NOMO-1 treated with dmso at 0.1 percent for 144 hours (cell line): ENCODE data around the gene MAOA.
A peak's percentile ranks its signal among the peaks of the same experiment; 100 is the strongest.
"Not testable (repeated sequence)": the region's sequence is repeated elsewhere in the genome, so short reads cannot be mapped to it uniquely, and the experiment has no call there.

Source experiments
- DNase-seq: peaks from one replicate; lab custom pipeline; 2025; ENCODE audit not compliant: unreplicated experiment; lab: John Stamatoyannopoulos, UW

Gene MAOA

GRCh38 chrX:43656005-43656494, at the start of gene MAOA:
TSS of gene MAOA (plus strand) at chrX:43656299. CDS start at chrX:43656342, 43 bp downstream.
- DNase-seq: no peak

GRCh38 chrX:43612400-43612799, 43.7 kb upstream of the MAOA start:
- DNase-seq: no peak

- DNase-seq: no peak
Observed at GRCh38 chrX:43615660-43616059, 40.4 kb upstream of the MAOA start.

DNA sequence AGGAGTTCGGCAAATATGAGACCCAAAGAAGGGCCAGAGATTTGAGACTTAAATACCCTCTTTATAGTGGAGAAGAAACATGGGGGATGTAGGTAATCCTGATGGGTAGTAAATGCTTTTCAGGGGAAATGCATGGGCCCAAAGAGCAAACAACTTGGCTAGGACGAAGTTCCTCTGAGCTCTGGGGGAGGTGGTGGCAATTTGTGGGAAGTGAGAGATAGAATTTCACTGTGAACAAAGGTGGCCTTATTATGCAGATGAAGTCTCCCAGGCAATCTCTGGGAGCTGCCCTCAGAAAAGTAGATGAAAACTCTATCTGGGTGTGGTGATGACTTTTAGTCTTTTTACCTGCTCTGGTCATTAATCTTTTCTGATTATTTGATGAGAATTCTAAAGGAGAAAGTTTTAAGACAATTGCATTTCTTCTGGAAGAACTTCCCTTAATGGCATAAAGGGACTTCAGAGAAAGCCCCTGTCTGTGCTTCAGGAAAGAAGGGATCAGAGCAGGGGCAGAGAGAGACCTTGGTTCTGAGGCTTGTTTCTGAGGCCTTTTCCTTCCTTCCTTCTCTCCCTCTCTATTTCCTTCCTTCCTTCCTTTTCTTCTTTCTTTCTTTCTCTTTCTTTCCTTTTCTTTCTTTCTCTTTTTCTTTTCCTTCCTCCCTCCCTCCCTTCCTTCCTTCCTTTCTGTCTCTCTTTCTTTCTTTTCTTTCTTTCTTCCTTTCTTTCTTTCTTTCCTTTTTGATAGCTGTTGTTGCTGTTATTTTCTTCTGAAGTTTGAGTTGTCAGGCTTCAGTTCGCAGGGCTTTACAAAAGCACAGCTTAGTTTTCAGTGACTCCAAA, 37.5 kb upstream of the MAOA start:
- no peak for DNase-seq

DNA sequence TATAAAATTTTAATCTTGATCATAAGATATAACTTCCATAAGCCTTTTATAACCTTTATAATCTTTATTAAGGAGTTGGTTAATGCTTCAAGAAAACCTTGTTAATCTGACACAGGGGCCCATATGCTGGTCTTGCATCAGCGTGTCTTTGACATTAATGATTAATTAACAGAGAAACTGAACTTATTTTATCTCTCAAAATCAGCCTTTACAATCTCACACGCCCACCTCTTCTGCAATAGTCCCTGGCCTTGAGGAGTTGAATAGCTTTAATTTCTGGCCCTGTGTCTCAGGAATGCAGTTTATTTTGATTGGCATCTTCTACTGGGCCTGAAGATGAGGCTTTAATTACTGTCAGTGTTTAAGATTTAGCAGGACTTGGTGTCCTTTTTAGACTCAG, 36.2 kb upstream of the MAOA start:
- not testable (repeated sequence) for DNase-seq

DNA sequence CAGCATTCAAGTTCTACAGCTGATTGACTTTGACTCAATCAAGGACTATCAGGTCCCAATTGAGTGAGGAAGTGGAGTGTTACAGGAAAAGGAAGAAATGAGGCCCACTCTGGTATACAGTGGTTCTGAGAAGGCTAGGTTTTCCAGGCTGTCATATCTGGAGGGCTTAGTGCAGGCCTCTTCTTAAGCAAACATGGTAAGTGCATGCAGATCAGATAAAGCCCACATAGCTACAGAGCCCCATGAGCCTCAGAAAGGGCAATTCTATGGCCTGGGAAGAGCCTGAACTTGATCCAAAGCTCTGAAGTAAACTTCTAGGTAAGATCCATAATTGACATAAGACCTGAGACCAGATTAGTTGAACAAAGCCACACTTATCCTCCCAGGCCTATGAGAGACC, 29.0 kb upstream of the MAOA start:
- DNase-seq: no peak

DNA sequence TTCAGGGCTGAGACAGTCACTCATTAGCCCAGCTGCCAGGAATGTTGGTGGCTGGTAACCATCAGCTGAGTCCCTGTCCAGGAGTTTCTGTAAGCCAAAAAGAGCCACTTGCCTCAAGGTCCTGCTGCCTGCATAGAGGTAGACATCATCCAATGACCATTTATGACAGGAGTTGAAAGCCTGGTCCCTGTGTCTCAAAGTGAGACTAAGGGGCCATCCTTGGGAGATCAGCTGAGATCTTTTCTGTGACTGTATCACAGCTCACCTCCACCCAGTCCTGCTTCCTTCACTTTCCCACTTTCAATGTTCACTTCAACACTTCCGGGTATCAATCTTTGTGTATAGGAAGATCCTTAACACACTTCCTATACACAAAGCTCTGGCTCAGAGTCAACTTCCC, 28.4 kb upstream of the MAOA start:
- no peak for DNase-seq

- no peak for DNase-seq
Observed at GRCh38 chrX:43629229-43629628, 26.9 kb upstream of the MAOA start.

DNA sequence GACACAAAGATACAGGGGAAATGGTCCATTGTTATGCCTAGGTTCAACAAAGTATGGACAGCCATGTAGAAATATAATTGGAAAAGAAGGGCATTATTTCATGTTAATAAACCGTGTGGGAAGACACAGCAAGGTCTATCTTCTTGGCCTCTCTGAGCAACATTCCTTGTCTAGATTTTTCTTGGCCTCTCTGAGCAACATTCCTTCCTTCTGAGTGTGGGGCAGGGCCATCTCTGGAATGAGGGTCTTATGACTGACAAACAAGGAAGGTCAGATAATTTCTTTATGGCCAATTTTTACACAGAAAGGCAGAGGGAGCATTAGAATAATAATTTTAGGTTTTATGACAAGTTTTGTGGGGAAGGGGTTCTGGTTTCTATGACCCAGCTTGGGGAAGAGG, 24.3 kb upstream of the MAOA start:
- DNase-seq: no peak

DNA sequence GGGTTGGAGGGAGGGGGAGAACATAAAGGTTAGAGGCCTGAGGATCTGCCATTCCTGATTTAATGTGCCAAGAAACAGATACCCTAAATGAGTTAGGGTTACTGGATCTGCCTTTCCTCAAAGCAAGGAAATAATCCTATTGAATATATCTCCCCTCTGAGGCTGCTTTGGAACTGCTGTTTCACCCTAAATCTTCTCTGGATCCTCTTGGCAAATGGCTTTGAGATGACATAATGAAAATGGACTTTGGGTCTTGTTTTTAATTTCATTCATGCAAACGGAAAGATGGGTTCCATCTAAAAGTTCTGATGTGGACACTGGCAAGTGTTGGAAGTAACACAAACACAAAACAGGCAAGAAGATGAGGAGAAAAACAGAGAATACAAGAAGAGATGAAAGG, 23.0 kb upstream of the MAOA start:
- no peak for DNase-seq

DNA sequence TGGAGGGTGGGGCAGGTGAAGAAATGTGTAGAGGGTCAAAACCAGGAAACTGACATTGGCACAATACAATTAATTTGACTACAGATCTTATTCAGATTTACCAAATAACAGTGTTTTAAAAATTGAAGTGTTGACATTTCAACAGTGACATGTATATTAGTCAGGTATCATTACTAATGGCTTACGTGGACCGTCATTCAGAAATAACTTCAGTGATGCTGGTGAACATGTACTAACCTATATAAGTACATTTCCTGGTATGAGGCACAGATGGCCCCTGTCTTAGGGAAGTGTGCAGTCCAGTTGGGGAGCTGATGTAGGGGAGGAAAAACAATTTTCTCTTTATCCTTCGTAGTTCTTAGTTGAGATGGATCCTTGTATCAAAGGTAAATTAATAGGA, 22.3 kb upstream of the MAOA start:
- no peak for DNase-seq

DNA sequence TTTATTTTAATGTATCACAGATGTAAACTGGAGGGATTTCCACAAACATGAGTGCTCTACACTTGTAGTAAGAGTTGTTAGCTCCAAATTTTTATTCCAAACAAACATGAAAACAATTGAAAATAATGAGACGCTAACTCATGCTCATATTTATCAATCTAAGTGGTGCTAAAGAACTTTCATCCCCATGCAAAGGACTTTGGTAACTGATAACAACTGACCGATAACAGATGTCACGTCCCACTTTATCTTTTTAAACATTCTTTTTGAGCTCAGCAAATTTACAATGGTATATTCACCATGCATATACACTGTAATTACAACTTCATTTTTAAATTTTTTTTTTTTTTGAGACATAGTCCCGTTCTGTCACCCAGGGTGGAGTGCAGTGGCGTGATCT, 15.6 kb upstream of the MAOA start:
- DNase-seq: no peak

DNA sequence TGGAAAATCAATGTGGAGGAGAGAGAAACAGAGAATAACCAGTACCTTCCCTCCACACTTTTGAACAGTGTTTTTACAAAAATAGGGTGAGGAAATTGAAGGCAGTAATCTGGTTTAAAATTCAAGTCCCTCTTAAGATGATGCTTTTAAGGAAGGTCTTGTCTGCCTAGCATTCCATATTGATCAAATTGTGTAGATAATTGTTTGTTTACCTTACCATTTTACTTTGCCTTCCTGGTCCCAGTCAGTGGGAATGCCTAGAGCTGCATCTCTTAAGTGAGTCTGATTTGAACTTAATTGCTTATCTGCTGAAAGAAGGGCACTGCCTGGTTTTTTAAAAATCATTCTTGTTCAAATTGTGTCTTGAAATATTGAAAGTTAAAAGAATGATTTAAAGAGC, 14.4 kb upstream of the MAOA start:
- DNase-seq: no peak

DNA sequence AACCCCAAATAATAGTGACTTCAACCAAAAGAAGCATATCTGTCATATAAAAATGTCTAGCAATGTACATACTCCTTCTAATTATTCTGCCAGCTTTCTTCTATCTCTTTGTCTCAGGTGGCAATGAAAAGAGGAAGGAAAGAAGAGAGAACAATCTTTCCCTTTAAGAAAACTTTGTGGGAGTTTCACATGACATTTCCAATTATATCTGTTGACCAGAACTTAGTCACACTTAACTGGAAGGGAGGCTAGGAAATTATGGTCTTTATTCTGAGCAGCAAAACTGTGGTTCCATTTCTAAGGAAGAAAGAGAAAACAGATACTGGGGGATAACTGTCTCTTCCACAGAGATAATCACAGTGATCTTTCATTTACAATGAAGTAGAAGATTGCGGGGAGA, 12.9 kb upstream of the MAOA start:
- no peak for DNase-seq

DNA sequence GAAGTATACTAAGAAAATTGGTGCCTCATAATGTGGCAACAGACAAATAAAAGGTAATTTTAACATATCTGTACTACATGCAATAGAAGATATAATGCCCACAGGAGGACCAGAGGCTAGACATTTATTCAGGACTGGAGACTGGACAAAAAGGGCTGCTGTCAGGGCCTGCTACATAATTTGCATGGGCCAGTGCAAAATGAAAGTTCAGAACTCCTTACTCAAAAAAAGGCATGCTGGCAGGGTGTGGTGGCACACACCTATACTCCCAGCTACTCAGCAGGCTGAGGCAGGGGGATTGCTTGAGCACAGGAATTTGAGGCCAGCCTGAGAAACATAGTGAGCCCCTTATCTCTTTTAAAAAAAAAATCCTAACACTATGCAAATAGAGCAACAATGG, 12.4 kb upstream of the MAOA start:
- DNase-seq: no peak

DNA sequence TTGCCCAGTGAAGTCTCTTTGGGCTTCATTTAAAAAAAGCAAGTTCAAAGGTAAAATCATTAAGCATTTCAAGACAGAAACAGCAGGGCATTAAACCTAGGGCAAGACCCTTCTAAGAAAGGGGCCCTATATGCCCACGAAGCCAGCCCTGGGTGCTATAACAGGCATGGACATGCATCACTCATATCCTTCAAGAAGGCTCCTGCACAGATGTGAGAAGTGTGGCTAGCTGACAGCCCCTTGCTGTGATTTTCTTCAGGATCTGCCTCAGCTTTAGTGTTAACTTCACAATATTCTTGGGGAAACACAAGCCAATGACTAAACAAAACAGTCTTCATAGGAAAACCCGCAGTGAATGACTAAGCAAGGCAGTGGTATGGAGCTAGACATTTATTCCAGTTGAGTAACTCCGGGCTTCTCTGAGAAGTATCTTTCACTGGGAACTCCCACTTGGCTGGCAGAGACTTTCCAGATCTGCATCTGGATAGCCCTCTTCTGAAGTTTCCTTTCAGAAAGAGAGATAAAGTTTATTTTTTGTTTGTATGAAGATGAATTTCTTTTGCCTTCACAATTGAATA, 11.9 kb upstream of the MAOA start:
- no peak for DNase-seq

DNA sequence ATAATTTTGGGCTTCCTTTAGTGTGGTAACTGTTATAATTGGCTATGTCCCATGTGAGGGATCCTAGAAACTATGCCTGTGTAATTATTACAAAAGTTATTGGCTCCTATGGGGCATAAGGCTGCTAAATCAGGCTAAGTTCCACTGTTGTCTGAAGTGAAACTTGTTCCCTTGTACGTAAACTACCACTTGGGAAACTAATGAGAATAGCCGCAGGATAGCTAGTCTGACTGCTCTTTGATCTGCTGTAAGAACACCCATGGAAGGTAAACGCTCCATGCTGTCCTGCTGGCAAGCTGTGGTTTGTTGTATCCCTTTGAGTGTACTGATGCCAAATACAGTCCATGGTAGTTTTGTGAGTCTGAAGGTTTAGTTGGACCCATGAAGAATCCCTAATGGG, 9.3 kb upstream of the MAOA start:
- DNase-seq: no peak

DNA sequence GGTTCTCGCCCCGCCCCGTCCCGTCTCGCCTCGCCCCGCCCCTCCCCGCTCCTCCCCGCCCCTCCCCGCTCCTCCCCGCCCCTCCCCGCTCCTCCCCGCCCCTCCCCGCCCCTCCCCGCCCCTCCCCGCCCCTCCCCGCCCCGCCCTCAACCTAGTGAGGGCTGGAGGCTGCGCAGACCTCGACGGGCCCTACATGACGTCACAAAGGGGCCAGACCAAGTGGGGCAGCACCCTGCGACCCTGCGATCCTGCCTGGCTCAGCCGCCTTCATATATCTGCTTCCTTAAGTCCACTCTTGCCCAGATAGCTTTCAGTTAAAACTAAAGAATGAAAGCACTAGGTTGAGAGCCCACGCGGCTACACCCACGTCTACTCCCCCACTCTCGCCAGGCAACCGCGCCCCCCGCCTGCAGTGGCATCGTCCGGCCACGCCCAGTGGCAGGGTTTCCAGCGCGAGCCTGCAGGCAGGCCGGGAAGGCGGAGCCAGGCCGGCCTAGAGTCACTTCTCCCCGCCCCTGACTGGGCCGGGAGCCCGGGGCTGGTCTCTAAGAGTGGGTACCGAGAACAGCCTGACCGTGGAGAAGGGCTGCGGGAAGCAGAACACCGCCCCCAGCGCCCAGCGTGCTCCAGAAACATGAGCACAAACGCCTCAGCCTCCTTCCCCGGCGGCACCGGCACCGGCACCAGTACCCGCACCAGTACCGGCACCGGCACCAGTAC, 1.5 kb upstream of the MAOA start:
- peak; percentile 76 for DNase-seq

GRCh38 chrX:43655151-43656004, 721 bp upstream of the MAOA start:
- no peak for DNase-seq

DNA sequence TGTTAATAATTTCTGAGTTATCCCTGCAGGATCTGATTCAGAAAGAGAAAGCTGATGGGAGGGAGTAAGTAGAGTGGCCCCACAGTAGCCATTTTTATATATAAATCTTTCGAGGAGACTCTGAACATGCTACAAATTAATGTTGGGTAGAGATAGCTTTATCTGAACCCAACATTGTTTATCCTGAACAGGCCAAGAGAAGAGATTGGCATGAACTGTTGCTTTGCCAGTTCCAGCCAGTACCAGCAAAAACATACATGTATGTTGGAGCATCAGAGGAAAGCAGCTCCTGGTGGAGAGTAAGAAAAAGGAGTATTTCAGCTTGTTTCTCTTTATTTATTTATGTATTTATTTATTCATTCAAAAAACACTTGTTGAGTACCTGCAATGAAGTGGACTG, 1.6 kb downstream of the MAOA start:
- DNase-seq: no peak
